WERI-Rb-1 (cell line): ENCODE results near the gene PHRF1.
A peak's percentile ranks its signal among the peaks of the same experiment; 100 is the strongest.

Source experiments
- DNase-seq: peaks from one replicate; pipeline ENCODE4 v3.0.0-alpha.2; 2020
- H3K27ac ChIP-seq: fragments of 250-450 bp; sonication (Bioruptor Pico); 2 replicates; pipeline ENCODE4 v1.5.1; 2020; ENCODE audit warnings: mild to moderate bottlenecking, moderate library complexity
- H3K27me3 ChIP-seq: fragments of 250-450 bp; sonication (Bioruptor Pico); 2 replicates; pipeline ENCODE4 v1.5.1; 2021; ENCODE audit warnings: mild to moderate bottlenecking, low read depth, moderate library complexity; ENCODE audit not compliant: insufficient read depth, severe bottlenecking
- H3K36me3 ChIP-seq: fragments of 250-450 bp; sonication (Bioruptor Pico); 2 replicates; pipeline ENCODE4 v1.5.1; 2020; ENCODE audit warnings: mild to moderate bottlenecking, moderate library complexity
- H3K4me3 ChIP-seq: 2 replicates; pipeline ENCODE4 v1.5.1; 2011; ENCODE audit warnings: low read depth, mild to moderate bottlenecking, control low read depth, low read length
- H3K9me3 ChIP-seq: fragments of 250-450 bp; sonication (Bioruptor Pico); 2 replicates; pipeline ENCODE4 v1.5.1; 2021; ENCODE audit warnings: mild to moderate bottlenecking, moderate library complexity; ENCODE audit not compliant: severe bottlenecking
- TF ChIP-seq, protein P1 (sequence below): IDR thresholded peaks from 2 replicates; pipeline ENCODE4 v1.5.1; 2011; ENCODE audit warnings: low read depth, mild to moderate bottlenecking, control low read depth, inconsistent platforms, low read length

PHRF1 gene

DNA sequence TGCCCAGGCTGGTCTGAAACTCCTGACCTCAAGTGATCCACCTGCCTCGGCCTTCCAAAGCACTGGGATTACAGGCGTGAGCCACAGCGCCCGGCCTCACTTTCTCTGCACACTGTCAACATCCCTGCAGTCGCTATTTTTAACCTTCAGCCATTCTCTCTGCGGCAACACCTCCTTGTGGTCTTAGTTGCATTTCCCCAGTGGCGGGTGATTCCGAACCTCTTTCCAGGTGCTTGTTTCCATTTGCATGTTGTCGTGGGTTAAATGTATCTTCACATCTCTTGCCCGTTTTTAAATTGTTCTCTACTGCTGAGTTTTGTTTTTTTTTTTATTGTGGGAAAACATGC is 52.9 kb downstream of the PHRF1 start:
- H3K36me3 ChIP-seq = no peaks in the 10 kb centered on the region
- peak; percentile 70 for DNase-seq
- H3K4me3 ChIP-seq = no peak overlapping the region
- TF ChIP-seq, protein P1, sequence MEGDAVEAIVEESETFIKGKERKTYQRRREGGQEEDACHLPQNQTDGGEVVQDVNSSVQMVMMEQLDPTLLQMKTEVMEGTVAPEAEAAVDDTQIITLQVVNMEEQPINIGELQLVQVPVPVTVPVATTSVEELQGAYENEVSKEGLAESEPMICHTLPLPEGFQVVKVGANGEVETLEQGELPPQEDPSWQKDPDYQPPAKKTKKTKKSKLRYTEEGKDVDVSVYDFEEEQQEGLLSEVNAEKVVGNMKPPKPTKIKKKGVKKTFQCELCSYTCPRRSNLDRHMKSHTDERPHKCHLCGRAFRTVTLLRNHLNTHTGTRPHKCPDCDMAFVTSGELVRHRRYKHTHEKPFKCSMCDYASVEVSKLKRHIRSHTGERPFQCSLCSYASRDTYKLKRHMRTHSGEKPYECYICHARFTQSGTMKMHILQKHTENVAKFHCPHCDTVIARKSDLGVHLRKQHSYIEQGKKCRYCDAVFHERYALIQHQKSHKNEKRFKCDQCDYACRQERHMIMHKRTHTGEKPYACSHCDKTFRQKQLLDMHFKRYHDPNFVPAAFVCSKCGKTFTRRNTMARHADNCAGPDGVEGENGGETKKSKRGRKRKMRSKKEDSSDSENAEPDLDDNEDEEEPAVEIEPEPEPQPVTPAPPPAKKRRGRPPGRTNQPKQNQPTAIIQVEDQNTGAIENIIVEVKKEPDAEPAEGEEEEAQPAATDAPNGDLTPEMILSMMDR = peak; percentile 41
- H3K9me3 ChIP-seq = no peaks in the 10 kb centered on the region
- no peak overlapping the region for H3K27ac ChIP-seq
- H3K27me3 ChIP-seq = no peaks in the 10 kb centered on the region

DNA sequence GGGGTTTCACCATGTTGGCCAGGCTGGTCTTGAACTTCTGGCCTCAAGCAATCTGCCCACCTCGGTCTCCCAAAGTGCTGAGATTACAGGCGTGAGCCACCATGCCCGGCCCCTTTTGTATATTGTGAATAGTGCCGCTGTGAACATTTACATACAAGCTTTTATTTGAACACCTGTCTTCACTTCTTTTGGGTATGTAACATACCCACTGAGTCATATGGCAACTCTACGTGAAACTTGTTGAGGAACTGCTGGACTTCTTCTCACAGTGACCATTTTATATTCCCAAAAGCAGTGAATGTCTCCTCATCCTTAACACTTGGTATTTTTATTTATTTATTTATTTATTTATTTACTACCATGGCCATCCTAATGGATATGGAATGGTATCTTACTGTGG is 54.6 kb downstream of the PHRF1 start:
- Histone ChIP-seq H3K9me3 (no peaks in the 10 kb centered on the region), H3K36me3 (no peaks in the 10 kb centered on the region; the same call in 1 of the 2 replicates), H3K4me3 (no peak overlapping the region), H3K27me3 (no peaks in the 10 kb centered on the region), H3K27ac (no peak overlapping the region)
- TF ChIP-seq, protein P1 = no peak
- DNase-seq = no peak

DNA sequence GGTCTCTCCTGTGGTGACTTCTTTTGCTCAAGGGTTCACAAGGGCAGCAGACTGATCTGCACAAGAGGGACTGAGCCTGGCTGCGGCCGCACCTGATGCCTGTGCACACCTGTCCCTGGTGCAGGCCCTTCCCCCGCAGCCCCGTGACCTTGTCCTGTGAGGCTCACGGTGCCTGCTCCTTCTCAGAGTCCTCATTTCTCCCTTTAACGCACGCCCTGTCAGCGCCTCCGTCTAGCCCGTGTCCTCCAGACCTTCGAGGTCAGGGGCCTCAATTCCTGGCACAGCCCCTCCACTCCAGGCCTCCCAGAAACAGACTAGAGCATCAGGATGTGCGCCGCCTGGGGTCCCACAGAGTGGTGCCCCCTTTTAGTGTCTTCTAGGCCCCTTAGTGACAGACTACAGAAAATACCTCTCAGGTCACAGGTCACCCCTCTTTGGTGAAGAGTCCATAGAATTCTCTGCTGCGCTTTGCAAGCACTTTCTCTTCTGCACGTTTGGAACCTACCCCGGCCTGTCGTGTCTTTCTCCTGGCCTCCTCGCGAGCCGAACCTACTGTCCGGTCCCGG is 59.8 kb downstream of the PHRF1 start:
- TF ChIP-seq, protein P1 = no peak
- H3K36me3 ChIP-seq = peaks cover 13% of the 10 kb centered on the region; the same call in 1 of the 2 replicates
- no peak overlapping the region for H3K27ac ChIP-seq
- H3K9me3 ChIP-seq = no peaks in the 10 kb centered on the region
- DNase-seq = no peak
- H3K27me3 ChIP-seq = no peaks in the 10 kb centered on the region
- H3K4me3 ChIP-seq = no peak overlapping the region

DNA sequence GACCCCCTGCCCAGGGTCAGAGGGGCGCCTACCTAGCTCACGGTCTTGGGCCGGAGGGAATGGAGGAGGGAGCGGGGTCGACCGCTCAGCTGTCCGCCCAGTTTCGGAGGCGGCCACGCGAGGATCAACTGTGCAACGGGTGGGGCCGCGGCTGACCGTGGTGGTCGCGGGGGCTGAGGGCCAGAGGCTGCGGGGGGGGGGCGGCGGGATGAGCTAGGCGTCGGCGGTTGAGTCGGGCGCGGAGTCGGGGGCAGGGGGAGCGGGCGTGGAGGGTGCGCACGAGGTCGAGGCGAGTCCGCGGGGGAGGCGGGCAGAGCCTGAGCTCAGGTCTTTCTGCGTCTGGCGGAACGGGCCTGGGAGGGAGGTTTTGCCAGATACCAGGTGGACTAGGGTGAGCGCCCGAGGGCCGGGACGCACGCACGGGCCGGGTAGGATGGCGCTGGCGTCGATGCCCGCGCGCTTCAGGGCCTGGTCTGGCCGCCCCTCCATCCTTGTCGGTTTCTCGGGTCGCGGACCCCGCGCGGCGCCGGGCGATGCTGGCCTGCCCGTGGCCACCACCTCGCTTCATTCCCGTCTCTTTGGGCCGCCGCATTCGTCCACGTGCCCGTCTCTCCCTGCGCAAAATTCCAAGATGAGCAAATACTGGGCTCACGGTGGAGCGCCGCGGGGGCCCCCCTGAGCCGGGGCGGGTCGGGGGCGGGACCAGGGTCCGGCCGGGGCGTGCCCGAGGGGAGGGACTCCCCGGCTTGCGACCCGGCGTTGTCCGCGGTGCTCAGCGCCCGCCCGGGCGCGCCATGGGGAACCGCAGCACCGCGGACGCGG is 60.5 kb downstream of the PHRF1 start, which contains the start of gene DRD4:
DRD4 (plus strand) TSS at position 759 of the 822 bp plus-strand sequence; CDS start at position 795, 36 bp downstream.
- no peak for DNase-seq
- Histone ChIP-seq H3K27ac (peak within 1 kb of the TSS; percentile 70), H3K27me3 (no peaks in the 10 kb centered on the region), H3K9me3 (no peaks in the 10 kb centered on the region), H3K36me3 (peaks cover 20% of the 10 kb centered on the region), H3K4me3 (no peak within 1 kb of the TSS)
- TF ChIP-seq, protein P1 = no peak

DNA sequence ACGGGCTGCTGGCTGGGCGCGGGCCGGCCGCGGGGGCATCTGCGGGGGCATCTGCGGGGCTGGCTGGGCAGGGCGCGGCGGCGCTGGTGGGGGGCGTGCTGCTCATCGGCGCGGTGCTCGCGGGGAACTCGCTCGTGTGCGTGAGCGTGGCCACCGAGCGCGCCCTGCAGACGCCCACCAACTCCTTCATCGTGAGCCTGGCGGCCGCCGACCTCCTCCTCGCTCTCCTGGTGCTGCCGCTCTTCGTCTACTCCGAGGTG is 61.0 kb downstream of the PHRF1 start:
- Histone ChIP-seq H3K4me3 (no peak overlapping the region), H3K36me3 (peaks cover 25% of the 10 kb centered on the region), H3K27ac (peak overlapping the region; percentile 70), H3K9me3 (no peaks in the 10 kb centered on the region), H3K27me3 (no peaks in the 10 kb centered on the region)
- TF ChIP-seq, protein P1 = no peak
- DNase-seq = no peak
